Omental fat pad (tissue), 4 donors: ENCODE data around the gene RTRAF. TPM values are rescaled to one million over a fixed set of nuclear protein-coding genes. Genes with fewer than 3 reads are reported as not detected.

Experiments used
- ATAC-seq: fragments of 150-250 bp; one replicate; pipeline ENCODE4 v1.9.1; 2016; ENCODE audit warnings: mild to moderate bottlenecking, moderate library complexity; ENCODE audit not compliant: low FRiP score
- DNase-seq: peaks from one replicate; pipeline ENCODE4 v3.0.0-alpha.2; 2019; ENCODE audit warnings: low spot score
- CTCF ChIP-seq, 3 donors: fragments of 450-650 bp; IDR thresholded peaks; one replicate each; pipeline ENCODE4 v1.5.1; 2016 to 2017; ENCODE audit warnings: antibody characterized with exemption in 3 of 3, mild to moderate bottlenecking in 3 of 3, moderate library complexity in 2 of 3
- total RNA-seq, 4 donors: library from RNA; depleted of rRNA; stranded (reverse); fragments of >200 nt; gene quantifications; one replicate each; pipeline ENCODE4 v1.1.0, GENCODE V29; 2016

The RTRAF gene
- total RNA-seq, 4 donors from 2014 or later = 63.8 to 84.6 (median 71.6) TPM

GRCh38 chr14:52051251-52051650 is 61.9 kb downstream of the RTRAF start:
- DNase-seq (no peak), ATAC-seq (no peak)
- no peak for TF ChIP-seq CTCF (IDR thresholded peaks at IDR 0.05)

GRCh38 chr14:52051871-52052270 is 62.5 kb downstream of the RTRAF start:
- TF ChIP-seq CTCF (IDR thresholded peaks at IDR 0.05) = no peak
- ATAC-seq (no peak), DNase-seq (no peak)

- ATAC-seq = peak; percentile 90
- no peak for DNase-seq
- no peak for TF ChIP-seq CTCF (IDR thresholded peaks at IDR 0.05)
Observed at GRCh38 chr14:52052288-52052943, 63.1 kb downstream of the RTRAF start.

GRCh38 chr14:52053044-52053443 is 63.7 kb downstream of the RTRAF start:
- DNase-seq = no peak
- ATAC-seq = peak; percentile 78
- TF ChIP-seq CTCF (IDR thresholded peaks at IDR 0.05) = no peak

GRCh38 chr14:52054678-52055077 is 65.3 kb downstream of the RTRAF start:
- TF ChIP-seq CTCF (IDR thresholded peaks at IDR 0.05) = no peak
- ATAC-seq (no peak), DNase-seq (no peak)

GRCh38 chr14:52055167-52055566 is 65.8 kb downstream of the RTRAF start:
- ATAC-seq = no peak
- no peak for DNase-seq
- TF ChIP-seq CTCF (IDR thresholded peaks at IDR 0.05) = no peak

GRCh38 chr14:52058341-52058740 is 69.0 kb downstream of the RTRAF start:
- ATAC-seq (peak; percentile 6), DNase-seq (no peak)
- no peak for TF ChIP-seq CTCF (IDR thresholded peaks at IDR 0.05)
